SK-N-SH treated with all-trans-retinoic acid at 6 μM for 48 hours (cell line): ENCODE measurements around the gene ALDH8A1.

ENCODE experiments used
- BACH2 ChIP-seq: fragments of 250-450 bp; sonication (Bioruptor Pico); IDR thresholded peaks from 2 replicates; pipeline ENCODE4 v1.9.0; 2021; ENCODE audit warnings: mild to moderate bottlenecking, borderline replicate concordance
- CREB5 ChIP-seq: fragments of 250-450 bp; sonication (Bioruptor Pico); IDR thresholded peaks from 2 replicates; pipeline ENCODE4 v1.5.1; 2020; ENCODE audit warnings: low read depth, mild to moderate bottlenecking, moderate library complexity
- ESRRG ChIP-seq: fragments of 250-450 bp; sonication (Bioruptor Pico); IDR thresholded peaks from 2 replicates; pipeline ENCODE4 v1.6.1; 2021; ENCODE audit warnings: mild to moderate bottlenecking
- GLIS3 ChIP-seq: fragments of 250-450 bp; sonication (Bioruptor Pico); IDR thresholded peaks from 2 replicates; pipeline ENCODE4 v1.5.0; 2020; ENCODE audit warnings: mild to moderate bottlenecking, moderate library complexity
- PATZ1 ChIP-seq: fragments of 250-450 bp; sonication (Bioruptor Pico); IDR thresholded peaks from 2 replicates; pipeline ENCODE4 v1.8.0; 2020; ENCODE audit warnings: mild to moderate bottlenecking, moderate library complexity, borderline replicate concordance
- PPARA ChIP-seq: fragments of 250-450 bp; sonication (Bioruptor Pico); IDR thresholded peaks from 2 replicates; pipeline ENCODE4 v1.5.0; 2020; ENCODE audit warnings: mild to moderate bottlenecking, borderline replicate concordance
- TCF4 ChIP-seq: fragments of 250-450 bp; sonication (Bioruptor Pico); IDR thresholded peaks from 2 replicates; pipeline ENCODE4 v1.8.0; 2021; ENCODE audit warnings: mild to moderate bottlenecking, moderate library complexity, borderline replicate concordance
- ZFP3 ChIP-seq: fragments of 250-450 bp; sonication (Bioruptor Pico); IDR thresholded peaks from 2 replicates; pipeline ENCODE4 v1.5.0; 2020; ENCODE audit warnings: mild to moderate bottlenecking, moderate library complexity
- ZFP30 ChIP-seq: fragments of 450-650 bp; formaldehyde crosslinking; IDR thresholded peaks from 2 replicates; pipeline ENCODE4 v1.5.0; 2022; ENCODE audit warnings: mild to moderate bottlenecking, moderate library complexity
- ZNF565 ChIP-seq: fragments of 450-650 bp; formaldehyde crosslinking; conservative IDR thresholded peaks from 2 replicates; pipeline ENCODE4 v1.5.0; 2020; ENCODE audit warnings: low read depth, mild to moderate bottlenecking, moderate library complexity
- ZNF70 ChIP-seq: fragments of 450-650 bp; formaldehyde crosslinking; IDR thresholded peaks from 2 replicates; pipeline ENCODE4 v1.5.0; 2020; ENCODE audit warnings: mild to moderate bottlenecking, moderate library complexity
- TF ChIP-seq, protein P1 (sequence below): fragments of 250-450 bp; sonication (Bioruptor Pico); IDR thresholded peaks from 2 replicates; pipeline ENCODE4 v1.5.1; 2021; ENCODE audit warnings: mild to moderate bottlenecking, moderate library complexity

GRCh38 chr6:134902074-134902861, 47.6 kb downstream of the ALDH8A1 start:
- TF ChIP-seq TCF4 (CRISPR knock-in tag) (no peak), ZNF70 (no peak), ZFP3 (CRISPR knock-in tag) (no peak), PATZ1 (no peak), ZFP30 (CRISPR knock-in tag) (no peak), PPARA (CRISPR knock-in tag) (no peak), ZNF565 (CRISPR knock-in tag) (no peak), CREB5 (CRISPR knock-in tag) (no peak), BACH2 (no peak), GLIS3 (CRISPR knock-in tag) (no peak), ESRRG (CRISPR knock-in tag) (no peak)
- TF ChIP-seq, protein P1, sequence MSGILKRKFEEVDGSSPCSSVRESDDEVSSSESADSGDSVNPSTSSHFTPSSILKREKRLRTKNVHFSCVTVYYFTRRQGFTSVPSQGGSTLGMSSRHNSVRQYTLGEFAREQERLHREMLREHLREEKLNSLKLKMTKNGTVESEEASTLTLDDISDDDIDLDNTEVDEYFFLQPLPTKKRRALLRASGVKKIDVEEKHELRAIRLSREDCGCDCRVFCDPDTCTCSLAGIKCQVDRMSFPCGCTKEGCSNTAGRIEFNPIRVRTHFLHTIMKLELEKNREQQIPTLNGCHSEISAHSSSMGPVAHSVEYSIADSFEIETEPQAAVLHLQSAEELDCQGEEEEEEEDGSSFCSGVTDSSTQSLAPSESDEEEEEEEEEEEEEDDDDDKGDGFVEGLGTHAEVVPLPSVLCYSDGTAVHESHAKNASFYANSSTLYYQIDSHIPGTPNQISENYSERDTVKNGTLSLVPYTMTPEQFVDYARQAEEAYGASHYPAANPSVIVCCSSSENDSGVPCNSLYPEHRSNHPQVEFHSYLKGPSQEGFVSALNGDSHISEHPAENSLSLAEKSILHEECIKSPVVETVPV, result no peak
